ENCODE measurements around the gene CBLL1. TPM values are rescaled to one million over a fixed set of nuclear protein-coding genes. Genes with fewer than 3 reads are reported as not detected.

CBLL1 gene
- total and polyA plus RNA-seq, 2 donors from 2014 or later = 5.6 to 22.4 TPM

DNA sequence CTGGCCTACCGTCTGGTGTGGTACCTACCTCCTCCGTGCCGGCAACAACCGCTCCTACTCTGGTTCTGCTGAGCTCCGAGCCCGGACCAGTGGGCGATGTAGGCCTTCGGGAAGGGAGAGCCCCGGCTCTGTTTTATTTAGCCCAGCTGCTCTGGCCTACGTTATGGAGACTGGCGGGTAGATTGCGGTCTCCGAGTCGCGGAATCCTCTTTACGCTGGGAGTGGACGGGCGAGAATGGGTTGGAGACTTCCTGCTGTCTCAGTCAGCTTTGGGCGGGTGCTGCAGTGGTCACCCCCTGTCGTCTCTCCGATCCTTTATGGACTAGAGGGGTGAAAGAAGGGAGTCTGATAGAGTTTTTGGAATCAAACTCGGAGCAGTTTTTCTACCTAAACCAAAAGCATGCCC is 406 bp downstream of the CBLL1 start:
- no peak for FAIRE-seq

GRCh38 chr7:107746006-107746405 is 2.1 kb downstream of the CBLL1 start:
- Histone ChIP-seq H3K27me3 (ENCODE audit: control insufficient read depth, insufficient read depth, low read length) (no peaks in the 10 kb centered on the region), H3K9ac (ENCODE audit: low read length in 3 of 3) (no peak overlapping the region), H3K27ac (ENCODE audit: low read depth in 2 of 2, low read length in 2 of 2) (no peak overlapping the region), H3K4me1 (ENCODE audit: control insufficient read depth in 2 of 3, insufficient read depth in 2 of 3, low read depth in 1 of 3, low read length in 3 of 3) (peaks cover 7 to 17% (median 9%) of the 10 kb centered on the region in 3 donors), H3K4me3 (ENCODE audit: low read length in 3 of 3) (no peak overlapping the region), H3K36me3 (ENCODE audit: control insufficient read depth in 2 of 3, insufficient read depth in 3 of 3, low read length in 3 of 3) (peaks cover 0 to 4% (median 2%) of the 10 kb centered on the region in 3 donors), H3K9me3 (ENCODE audit: control insufficient read depth in 2 of 3, insufficient read depth in 1 of 3, low read length in 3 of 3) (no peaks in the 10 kb centered on the region)
- intact Hi-C loops (cut with DNase I) = loop anchor here (10.0 kb wide), 1 partner anchor 129 kb away; no protein-coding TSS in a partner anchor
- no peak for DNase-seq
- no peak for FAIRE-seq
- TF ChIP-seq, protein P1, sequence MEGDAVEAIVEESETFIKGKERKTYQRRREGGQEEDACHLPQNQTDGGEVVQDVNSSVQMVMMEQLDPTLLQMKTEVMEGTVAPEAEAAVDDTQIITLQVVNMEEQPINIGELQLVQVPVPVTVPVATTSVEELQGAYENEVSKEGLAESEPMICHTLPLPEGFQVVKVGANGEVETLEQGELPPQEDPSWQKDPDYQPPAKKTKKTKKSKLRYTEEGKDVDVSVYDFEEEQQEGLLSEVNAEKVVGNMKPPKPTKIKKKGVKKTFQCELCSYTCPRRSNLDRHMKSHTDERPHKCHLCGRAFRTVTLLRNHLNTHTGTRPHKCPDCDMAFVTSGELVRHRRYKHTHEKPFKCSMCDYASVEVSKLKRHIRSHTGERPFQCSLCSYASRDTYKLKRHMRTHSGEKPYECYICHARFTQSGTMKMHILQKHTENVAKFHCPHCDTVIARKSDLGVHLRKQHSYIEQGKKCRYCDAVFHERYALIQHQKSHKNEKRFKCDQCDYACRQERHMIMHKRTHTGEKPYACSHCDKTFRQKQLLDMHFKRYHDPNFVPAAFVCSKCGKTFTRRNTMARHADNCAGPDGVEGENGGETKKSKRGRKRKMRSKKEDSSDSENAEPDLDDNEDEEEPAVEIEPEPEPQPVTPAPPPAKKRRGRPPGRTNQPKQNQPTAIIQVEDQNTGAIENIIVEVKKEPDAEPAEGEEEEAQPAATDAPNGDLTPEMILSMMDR (IDR thresholded peaks at IDR 0.05; ENCODE audit: borderline replicate concordance, extremely low read depth, insufficient read depth) = no peak

More for the DNA sequence above, 406 bp downstream of the CBLL1 start:
- H3K9me3 ChIP-seq (ENCODE audit: control insufficient read depth in 2 of 3, insufficient read depth in 1 of 3, low read length in 3 of 3) = no peaks in the 10 kb centered on the region
- no peaks in the 10 kb centered on the region for H3K27me3 ChIP-seq (ENCODE audit: control insufficient read depth, insufficient read depth, low read length)
- H3K4me3 ChIP-seq (ENCODE audit: low read length in 3 of 3) = peak overlapping the region; percentile 85 to 86 (median 86)
- TF ChIP-seq, protein P1 (IDR thresholded peaks at IDR 0.05; ENCODE audit: borderline replicate concordance, extremely low read depth, insufficient read depth) = no peak
- peak overlapping the region; percentile 61 to 94 (median 70) for H3K9ac ChIP-seq (ENCODE audit: low read length in 3 of 3)
- H3K27ac ChIP-seq (ENCODE audit: low read depth in 2 of 2, low read length in 2 of 2) = peak overlapping the region; percentile 98 to 99
- intact Hi-C loops (cut with DNase I) = loop anchor here (10.0 kb wide), 1 partner anchor 130 kb away; no protein-coding TSS in a partner anchor
- no peaks in the 10 kb centered on the region for H3K36me3 ChIP-seq (ENCODE audit: control insufficient read depth in 2 of 3, insufficient read depth in 3 of 3, low read length in 3 of 3)
- peaks cover 7 to 17% (median 9%) of the 10 kb centered on the region in 3 donors for H3K4me1 ChIP-seq (ENCODE audit: control insufficient read depth in 2 of 3, insufficient read depth in 2 of 3, low read depth in 1 of 3, low read length in 3 of 3)
- no peak for DNase-seq

DNA sequence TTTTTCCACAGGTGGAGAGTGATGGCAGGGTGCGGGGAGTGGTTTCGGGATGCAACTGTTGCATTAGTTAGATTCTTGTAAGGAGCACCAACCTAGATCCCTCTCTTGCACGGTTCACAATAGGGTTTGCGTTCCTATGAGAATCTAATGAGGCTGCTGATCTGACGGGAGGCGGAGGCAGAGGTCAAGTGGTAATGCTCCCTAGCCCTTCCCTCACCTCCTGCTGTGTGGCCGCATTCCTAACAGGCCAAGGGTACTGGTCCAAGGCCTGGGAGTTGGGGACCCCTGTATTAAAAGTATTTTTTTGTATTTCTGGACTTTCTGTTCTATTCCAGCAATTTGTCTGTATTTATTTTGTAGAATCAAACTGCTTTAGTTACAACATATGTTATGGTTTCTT is 7.2 kb downstream of the CBLL1 start:
- Histone ChIP-seq H3K27ac (ENCODE audit: low read depth in 2 of 2, low read length in 2 of 2) (no peak overlapping the region), H3K4me3 (ENCODE audit: low read length in 3 of 3) (no peak overlapping the region), H3K27me3 (ENCODE audit: control insufficient read depth, insufficient read depth, low read length) (no peaks in the 10 kb centered on the region), H3K36me3 (ENCODE audit: control insufficient read depth in 2 of 3, insufficient read depth in 3 of 3, low read length in 3 of 3) (peaks cover 4 to 17% (median 10%) of the 10 kb centered on the region in 3 donors), H3K9ac (ENCODE audit: low read length in 3 of 3) (no peak overlapping the region), H3K9me3 (ENCODE audit: control insufficient read depth in 2 of 3, insufficient read depth in 1 of 3, low read length in 3 of 3) (no peaks in the 10 kb centered on the region), H3K4me1 (ENCODE audit: control insufficient read depth in 2 of 3, insufficient read depth in 2 of 3, low read depth in 1 of 3, low read length in 3 of 3) (peaks cover 0 to 5% (median 0%) of the 10 kb centered on the region in 3 donors)
- DNase-seq (no peak), FAIRE-seq (no peak)
- intact Hi-C loops (cut with DNase I) = no loop called here
- TF ChIP-seq, protein P1 (IDR thresholded peaks at IDR 0.05; ENCODE audit: borderline replicate concordance, extremely low read depth, insufficient read depth) = no peak

DNA sequence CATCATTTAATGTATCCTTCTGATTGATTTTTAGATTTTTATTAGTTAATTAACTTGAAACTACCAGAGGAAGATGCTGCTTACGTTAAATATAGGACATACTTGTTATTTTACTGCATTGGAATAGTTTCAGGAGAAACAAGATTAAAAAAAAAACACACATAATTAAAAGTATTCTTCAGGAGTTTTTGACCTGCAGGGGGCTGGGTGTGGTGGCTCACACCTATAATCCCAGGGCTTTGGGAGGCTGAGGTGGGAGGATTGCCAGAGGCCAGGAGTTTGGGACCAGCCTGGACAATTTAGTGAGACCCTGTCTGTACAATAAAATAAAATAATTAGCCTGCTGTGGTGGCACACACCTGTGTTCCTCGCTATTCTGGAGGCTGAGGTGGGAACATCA is 10.7 kb downstream of the CBLL1 start:
- H3K9ac ChIP-seq (ENCODE audit: low read length in 3 of 3) = no peak overlapping the region
- H3K4me1 ChIP-seq (ENCODE audit: control insufficient read depth in 2 of 3, insufficient read depth in 2 of 3, low read depth in 1 of 3, low read length in 3 of 3) = no peaks in the 10 kb centered on the region
- TF ChIP-seq, protein P1 (IDR thresholded peaks at IDR 0.05; ENCODE audit: borderline replicate concordance, extremely low read depth, insufficient read depth) = no peak
- no peaks in the 10 kb centered on the region for H3K27me3 ChIP-seq (ENCODE audit: control insufficient read depth, insufficient read depth, low read length)
- no peaks in the 10 kb centered on the region for H3K9me3 ChIP-seq (ENCODE audit: control insufficient read depth in 2 of 3, insufficient read depth in 1 of 3, low read length in 3 of 3)
- no peak overlapping the region for H3K4me3 ChIP-seq (ENCODE audit: low read length in 3 of 3)
- FAIRE-seq (no peak), DNase-seq (no peak)
- H3K36me3 ChIP-seq (ENCODE audit: control insufficient read depth in 2 of 3, insufficient read depth in 3 of 3, low read length in 3 of 3) = peaks cover 7 to 46% (median 25%) of the 10 kb centered on the region in 3 donors
- intact Hi-C loops (cut with DNase I) = no loop called here
- H3K27ac ChIP-seq (ENCODE audit: low read depth in 2 of 2, low read length in 2 of 2) = no peak overlapping the region
